Measurements from ENCODE around the gene SLC41A1. TPM values are rescaled to one million over a fixed set of nuclear protein-coding genes. Genes with fewer than 3 reads are reported as not detected.

Gene SLC41A1
- total and polyA plus RNA-seq, 9 of the 15 experiments (the other 6 are each of a cell fraction or from before 2014, with no cell fraction given) = 4.1 to 29.3 (median 11.4) TPM

DNA sequence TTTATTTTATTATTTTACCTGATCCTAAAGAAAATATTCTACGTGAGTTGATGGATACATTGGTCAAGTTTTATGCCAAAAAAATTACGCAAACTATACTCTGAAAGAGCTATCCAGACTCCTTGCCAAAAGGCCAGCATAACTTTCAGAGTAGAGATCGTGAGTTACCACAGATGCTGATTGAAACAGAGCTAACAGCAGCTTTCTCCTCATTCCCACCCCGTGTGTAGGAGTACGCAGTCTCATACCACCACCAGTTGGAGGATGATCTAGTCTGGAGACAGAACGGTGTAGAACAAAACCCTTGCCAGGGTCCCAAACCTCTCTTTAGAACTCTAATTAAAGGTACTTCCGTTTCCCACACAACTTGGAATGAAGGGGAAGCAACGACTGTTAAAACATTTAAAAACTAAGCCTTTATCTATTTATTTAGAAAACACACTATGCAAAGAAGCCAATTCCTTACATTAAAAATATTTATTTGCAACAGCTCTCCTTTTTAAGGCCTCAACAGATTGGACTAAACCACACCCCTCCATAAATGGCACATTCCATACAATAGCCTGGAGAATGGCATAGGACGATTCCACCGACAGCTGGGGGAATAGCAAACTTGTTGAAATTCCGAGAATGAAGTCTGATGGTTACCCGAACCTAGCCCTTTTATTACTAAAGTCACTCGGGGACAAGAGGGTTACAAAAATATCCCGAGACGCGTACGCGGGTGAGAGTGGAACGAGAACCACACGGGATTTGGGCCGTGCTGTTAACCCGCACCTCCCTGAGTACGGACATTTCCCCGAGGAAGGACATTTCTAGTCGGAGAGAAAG, 64.4 kb downstream of the SLC41A1 start (continued):
- TF ChIP-seq, protein P1, sequence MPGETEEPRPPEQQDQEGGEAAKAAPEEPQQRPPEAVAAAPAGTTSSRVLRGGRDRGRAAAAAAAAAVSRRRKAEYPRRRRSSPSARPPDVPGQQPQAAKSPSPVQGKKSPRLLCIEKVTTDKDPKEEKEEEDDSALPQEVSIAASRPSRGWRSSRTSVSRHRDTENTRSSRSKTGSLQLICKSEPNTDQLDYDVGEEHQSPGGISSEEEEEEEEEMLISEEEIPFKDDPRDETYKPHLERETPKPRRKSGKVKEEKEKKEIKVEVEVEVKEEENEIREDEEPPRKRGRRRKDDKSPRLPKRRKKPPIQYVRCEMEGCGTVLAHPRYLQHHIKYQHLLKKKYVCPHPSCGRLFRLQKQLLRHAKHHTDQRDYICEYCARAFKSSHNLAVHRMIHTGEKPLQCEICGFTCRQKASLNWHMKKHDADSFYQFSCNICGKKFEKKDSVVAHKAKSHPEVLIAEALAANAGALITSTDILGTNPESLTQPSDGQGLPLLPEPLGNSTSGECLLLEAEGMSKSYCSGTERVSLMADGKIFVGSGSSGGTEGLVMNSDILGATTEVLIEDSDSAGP (CRISPR knock-in tag; IDR thresholded peaks at IDR 0.05) = 0 out of 2 replicates have a peak, but pooled peaks have one; percentile 18
- TF ChIP-seq TBP (optimal IDR thresholded peaks at IDR 0.05; ENCODE audit: low read depth, low read length) (peak; percentile 1), PCBP1 (IDR thresholded peaks at IDR 0.05; ENCODE audit: low read depth, low read length, poor library complexity, severe bottlenecking) (no peak), ZNF133 (CRISPR knock-in tag; IDR thresholded peaks at IDR 0.05) (no peak), NONO (IDR thresholded peaks at IDR 0.05; ENCODE audit: low read depth in 2 of 2, low read length in 1 of 2) (peak in 1 of 2 experiments; percentile 89; a peak in 2 of 4 replicates), SAFB2 (IDR thresholded peaks at IDR 0.05; ENCODE audit: borderline replicate concordance, low read depth, low read length, severe bottlenecking) (no peak), ARID1B (IDR thresholded peaks at IDR 0.05) (no peak), GTF2E2 (tag; IDR thresholded peaks at IDR 0.05) (0 out of 2 replicates have a peak, but pooled peaks have one; percentile 50), ZZZ3 (IDR thresholded peaks at IDR 0.05) (no peak), TAF1 (IDR thresholded peaks at IDR 0.05; ENCODE audit: control insufficient read depth, extremely low read depth, insufficient read depth, low read length, severe bottlenecking) (peak; percentile 17), ZNF311 (CRISPR knock-in tag; IDR thresholded peaks at IDR 0.05) (no peak)
- TF ChIP-seq, protein P2, sequence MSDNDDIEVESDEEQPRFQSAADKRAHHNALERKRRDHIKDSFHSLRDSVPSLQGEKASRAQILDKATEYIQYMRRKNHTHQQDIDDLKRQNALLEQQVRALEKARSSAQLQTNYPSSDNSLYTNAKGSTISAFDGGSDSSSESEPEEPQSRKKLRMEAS (CRISPR knock-in tag; IDR thresholded peaks at IDR 0.05) = no peak
- TF ChIP-seq, protein P3, sequence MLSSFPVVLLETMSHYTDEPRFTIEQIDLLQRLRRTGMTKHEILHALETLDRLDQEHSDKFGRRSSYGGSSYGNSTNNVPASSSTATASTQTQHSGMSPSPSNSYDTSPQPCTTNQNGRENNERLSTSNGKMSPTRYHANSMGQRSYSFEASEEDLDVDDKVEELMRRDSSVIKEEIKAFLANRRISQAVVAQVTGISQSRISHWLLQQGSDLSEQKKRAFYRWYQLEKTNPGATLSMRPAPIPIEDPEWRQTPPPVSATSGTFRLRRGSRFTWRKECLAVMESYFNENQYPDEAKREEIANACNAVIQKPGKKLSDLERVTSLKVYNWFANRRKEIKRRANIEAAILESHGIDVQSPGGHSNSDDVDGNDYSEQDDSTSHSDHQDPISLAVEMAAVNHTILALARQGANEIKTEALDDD (IDR thresholded peaks at IDR 0.05) = peak; percentile 65
- TF ChIP-seq, protein P4, sequence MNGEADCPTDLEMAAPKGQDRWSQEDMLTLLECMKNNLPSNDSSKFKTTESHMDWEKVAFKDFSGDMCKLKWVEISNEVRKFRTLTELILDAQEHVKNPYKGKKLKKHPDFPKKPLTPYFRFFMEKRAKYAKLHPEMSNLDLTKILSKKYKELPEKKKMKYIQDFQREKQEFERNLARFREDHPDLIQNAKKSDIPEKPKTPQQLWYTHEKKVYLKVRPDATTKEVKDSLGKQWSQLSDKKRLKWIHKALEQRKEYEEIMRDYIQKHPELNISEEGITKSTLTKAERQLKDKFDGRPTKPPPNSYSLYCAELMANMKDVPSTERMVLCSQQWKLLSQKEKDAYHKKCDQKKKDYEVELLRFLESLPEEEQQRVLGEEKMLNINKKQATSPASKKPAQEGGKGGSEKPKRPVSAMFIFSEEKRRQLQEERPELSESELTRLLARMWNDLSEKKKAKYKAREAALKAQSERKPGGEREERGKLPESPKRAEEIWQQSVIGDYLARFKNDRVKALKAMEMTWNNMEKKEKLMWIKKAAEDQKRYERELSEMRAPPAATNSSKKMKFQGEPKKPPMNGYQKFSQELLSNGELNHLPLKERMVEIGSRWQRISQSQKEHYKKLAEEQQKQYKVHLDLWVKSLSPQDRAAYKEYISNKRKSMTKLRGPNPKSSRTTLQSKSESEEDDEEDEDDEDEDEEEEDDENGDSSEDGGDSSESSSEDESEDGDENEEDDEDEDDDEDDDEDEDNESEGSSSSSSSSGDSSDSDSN (IDR thresholded peaks at IDR 0.05; ENCODE audit: borderline replicate concordance in 1 of 2, low read depth in 2 of 2, low read length in 2 of 2) = no peak
- TF ChIP-seq, protein P5, sequence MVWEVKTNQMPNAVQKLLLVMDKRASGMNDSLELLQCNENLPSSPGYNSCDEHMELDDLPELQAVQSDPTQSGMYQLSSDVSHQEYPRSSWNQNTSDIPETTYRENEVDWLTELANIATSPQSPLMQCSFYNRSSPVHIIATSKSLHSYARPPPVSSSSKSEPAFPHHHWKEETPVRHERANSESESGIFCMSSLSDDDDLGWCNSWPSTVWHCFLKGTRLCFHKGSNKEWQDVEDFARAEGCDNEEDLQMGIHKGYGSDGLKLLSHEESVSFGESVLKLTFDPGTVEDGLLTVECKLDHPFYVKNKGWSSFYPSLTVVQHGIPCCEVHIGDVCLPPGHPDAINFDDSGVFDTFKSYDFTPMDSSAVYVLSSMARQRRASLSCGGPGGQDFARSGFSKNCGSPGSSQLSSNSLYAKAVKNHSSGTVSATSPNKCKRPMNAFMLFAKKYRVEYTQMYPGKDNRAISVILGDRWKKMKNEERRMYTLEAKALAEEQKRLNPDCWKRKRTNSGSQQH (CRISPR knock-in tag; IDR thresholded peaks at IDR 0.05) = 0 out of 2 replicates have a peak, but pooled peaks have one; percentile 36
- TF ChIP-seq, protein P6, sequence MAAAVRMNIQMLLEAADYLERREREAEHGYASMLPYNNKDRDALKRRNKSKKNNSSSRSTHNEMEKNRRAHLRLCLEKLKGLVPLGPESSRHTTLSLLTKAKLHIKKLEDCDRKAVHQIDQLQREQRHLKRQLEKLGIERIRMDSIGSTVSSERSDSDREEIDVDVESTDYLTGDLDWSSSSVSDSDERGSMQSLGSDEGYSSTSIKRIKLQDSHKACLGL (CRISPR knock-in tag; IDR thresholded peaks at IDR 0.05; ENCODE audit: borderline replicate concordance, poor library complexity, severe bottlenecking) = no peak

Measured in K562 (cell line).